HCT116 (cell line): Measurements from ENCODE around the gene PURB. TPM values are rescaled to one million over a fixed set of nuclear protein-coding genes. Genes with fewer than 3 reads are reported as not detected.

Experiments used
- ATAC-seq: fragments of 200-7000 bp; cut with Tn5 transposase; 2 replicates; pipeline ENCODE4 v1.9.1; 2020; ENCODE audit warnings: mild to moderate bottlenecking, moderate library complexity
- BruUV-seq: library from RNA; stranded (reverse); fragments of 400-500 nt; replicated peaks from 2 replicates; lab custom pipeline; 2021; lab: Mats Ljungman, UMichigan
- CTCF ChIA-PET: fragments of 300-600 bp; sonication (Branson Sonifier 250); formaldehyde crosslinking; loops from one replicate; lab custom pipeline; 2021; ENCODE audit warnings: antibody characterized with exemption; lab: Charles Lee
- POLR2A ChIA-PET: fragments of 300-600, 350-600 bp; sonication (Branson Sonifier 250); formaldehyde crosslinking; loops from one replicate; lab custom pipeline; 2021; ENCODE audit warnings: antibody characterized with exemption; lab: Charles Lee
- RAD21 ChIA-PET, 2 experiments: fragments of 300-600 bp; sonication (Branson Sonifier 250); formaldehyde crosslinking; loops; one replicate each; lab custom pipeline; 2023; ENCODE audit warnings: low total read pairs in 2 of 2; ENCODE audit not compliant: uncharacterized antibody in 2 of 2, unreplicated experiment in 2 of 2, low non-redundant PET in 1 of 2; lab: Charles Lee
- DNase-seq: peaks from one replicate; pipeline ENCODE4 v3.0.0-alpha.2; 2010; ENCODE audit warnings: low read depth, low spot score
- H2AFZ ChIP-seq: fragments of 200-600 bp; shearing (Covaris generic), sonication (generic); 2 replicates; pipeline ENCODE4 v1.6.1; 2017; ENCODE audit warnings: low read depth, mixed run types, mixed read lengths, antibody characterized with exemption, low read length; ENCODE audit not compliant: poor library complexity, severe bottlenecking
- H3K27ac ChIP-seq: 2 replicates; pipeline ENCODE4 v1.5.1; 2012; ENCODE audit warnings: low read depth, low read length
- H3K27me3 ChIP-seq: fragments of 200-600 bp; sonication (generic); 2 replicates; pipeline ENCODE4 v1.6.1; 2016; ENCODE audit warnings: mixed run types, low read length, mixed read lengths; ENCODE audit not compliant: insufficient read depth
- H3K36me3 ChIP-seq, 2 experiments: fragments of 200-500 bp in 1 of 2; fragments of 200-600 bp in 1 of 2; sonication (Bioruptor generic) in 1 of 2; sonication (generic) in 1 of 2; 2 replicates each; pipeline versions ENCODE4 v1.5.1 to v1.6.1; 2014 to 2016; ENCODE audit warnings: low read length in 2 of 2, inconsistent platforms in 1 of 2, mixed read lengths in 1 of 2, mixed run types in 1 of 2; ENCODE audit not compliant: insufficient read depth in 2 of 2, control insufficient read depth in 1 of 2
- H3K4me1 ChIP-seq, 2 experiments: fragments of 200-600 bp in 1 of 2; sonication (generic) in 1 of 2; 2 replicates each; pipeline versions ENCODE4 v1.5.1 to v1.6.1; 2012 to 2017; ENCODE audit warnings: low read length in 2 of 2, inconsistent platforms in 1 of 2, mild to moderate bottlenecking in 1 of 2, mixed read lengths in 1 of 2, mixed run types in 1 of 2, moderate library complexity in 1 of 2; ENCODE audit not compliant: insufficient read depth in 2 of 2, control insufficient read depth in 1 of 2
- H3K4me2 ChIP-seq: fragments of 200-600 bp; sonication (generic); 2 replicates; pipeline ENCODE4 v1.6.1; 2017; ENCODE audit warnings: mixed run types, low read length, mixed read lengths
- H3K4me3 ChIP-seq, 2 experiments: fragments of 200-600 bp in 1 of 2; sonication (generic) in 1 of 2; replicated peaks in 1 of 2; 2 replicates each; pipeline ENCODE4 v1.5.1; 2011 to 2016; ENCODE audit warnings: low read length in 2 of 2, control low read depth in 1 of 2, low read depth in 1 of 2, mild to moderate bottlenecking in 1 of 2, mixed read lengths in 1 of 2, mixed run types in 1 of 2
- H3K79me2 ChIP-seq: fragments of 200-600 bp; sonication (generic); 2 replicates; pipeline ENCODE4 v1.6.1; 2017; ENCODE audit warnings: mild to moderate bottlenecking, mixed run types, low read length, moderate library complexity, mixed read lengths; ENCODE audit not compliant: insufficient read depth
- H3K9ac ChIP-seq: fragments of 200-600 bp; sonication (generic); 2 replicates; pipeline ENCODE4 v1.6.1; 2016; ENCODE audit warnings: low read length, mixed read lengths
- H3K9me2 ChIP-seq: fragments of 200-600 bp; sonication (generic), shearing (Covaris generic); 2 replicates; pipeline ENCODE4 v1.6.1; 2017; ENCODE audit warnings: mixed run types, mild to moderate bottlenecking, moderate library complexity; ENCODE audit not compliant: insufficient read depth
- H3K9me3 ChIP-seq, 2 experiments: fragments of 200-500 bp in 1 of 2; fragments of 200-600 bp in 1 of 2; sonication (Bioruptor generic) in 1 of 2; sonication (generic) in 1 of 2; 2 replicates each; pipeline ENCODE4 v1.6.1; 2014 to 2017; ENCODE audit warnings: low read length in 2 of 2, mixed read lengths in 2 of 2, inconsistent platforms in 1 of 2, low read depth in 1 of 2, mild to moderate bottlenecking in 1 of 2, mixed run types in 1 of 2, moderate library complexity in 1 of 2; ENCODE audit not compliant: control insufficient read depth in 1 of 2, insufficient read depth in 1 of 2
- H4K20me1 ChIP-seq: fragments of 200-600 bp; sonication (generic), shearing (Covaris generic); 2 replicates; pipeline ENCODE4 v1.6.1; 2017; ENCODE audit warnings: mixed run types, mild to moderate bottlenecking, moderate library complexity; ENCODE audit not compliant: insufficient read depth
- CBX3 ChIP-seq: IDR thresholded peaks from 2 replicates; pipeline ENCODE4 v1.6.1; 2012; ENCODE audit warnings: low read depth
- EZH2phosphoT487 ChIP-seq: fragments of 200-600 bp; IDR thresholded peaks from 2 replicates; pipeline ENCODE4 v1.6.1; 2018; ENCODE audit warnings: antibody characterized with exemption, borderline replicate concordance
- POLR2A ChIP-seq: IDR thresholded peaks from 2 replicates; pipeline ENCODE4 v1.7.0; 2011; ENCODE audit warnings: borderline replicate concordance; ENCODE audit not compliant: insufficient read depth, insufficient read length; ENCODE audit errors: extremely low read depth
- POLR2AphosphoS5 ChIP-seq: IDR thresholded peaks from 2 replicates; pipeline ENCODE4 v1.6.1; 2011; ENCODE audit warnings: mild to moderate bottlenecking, low read depth, low read length, moderate library complexity
- REST ChIP-seq: IDR thresholded peaks from 2 replicates; pipeline ENCODE4 v1.6.1; 2012; ENCODE audit warnings: low read depth
- SIN3A ChIP-seq: IDR thresholded peaks from 2 replicates; pipeline ENCODE4 v1.6.1; 2012; ENCODE audit warnings: low read depth
- SP1 ChIP-seq: IDR thresholded peaks from 2 replicates; pipeline ENCODE4 v1.6.1; 2012; ENCODE audit warnings: low read depth
- TCF7L2 ChIP-seq: IDR thresholded peaks from 2 replicates; pipeline ENCODE4 v1.7.0; 2011; ENCODE audit warnings: borderline replicate concordance, inconsistent platforms; ENCODE audit not compliant: insufficient read depth, insufficient read length; ENCODE audit errors: extremely low read depth
- ZFX ChIP-seq: fragments of 450-650 bp; IDR thresholded peaks from 2 replicates; pipeline ENCODE4 v1.6.1; 2017
- intact Hi-C: fragments of 100-400 bp; cut with micrococcal nuclease; formaldehyde crosslinking; loops from 2 replicates; pipeline ENCODE4 v1.10.0; 2022
- total RNA-seq: library from RNA; stranded (reverse); gene quantifications from one replicate; pipeline ENCODE4 v1.2.1, GENCODE V29; 2021; ENCODE audit not compliant: unreplicated experiment

Gene PURB
- total RNA-seq, 1 experiment from 2014 or later: 13.2 TPM

GRCh38 chr7:44849259-44849884, 36.0 kb downstream of the PURB start:
- no peaks in the 10 kb centered on the region for H3K27me3 ChIP-seq
- H3K36me3 ChIP-seq: no peaks in the 10 kb centered on the region
- intact Hi-C loops: loop anchor here (5.0 kb wide), 1 partner anchor 52 kb away; the partner anchor contains the start of gene PPIA
- H3K4me3 ChIP-seq: peak overlapping the region; percentile 66 to 76
- ATAC-seq: no peak
- peaks cover 32% of the 10 kb centered on the region for H3K79me2 ChIP-seq
- peak overlapping the region; percentile 84 for H3K4me2 ChIP-seq
- peak overlapping the region; percentile 89; the same call in 1 of the 2 replicates for H3K27ac ChIP-seq
- H3K9ac ChIP-seq: peak overlapping the region; percentile 91
- peaks cover 5 to 38% of the 10 kb centered on the region in 2 experiments; a peak in 3 of 4 replicates for H3K4me1 ChIP-seq
- POLR2A ChIA-PET: interaction anchor here (1.5 kb wide), 1 partner anchor 18 kb away, joined by 4 read pairs; no protein-coding TSS in a partner anchor
- no peaks in the 10 kb centered on the region for H3K9me2 ChIP-seq
- RAD21 ChIA-PET: no interaction called here
- CTCF ChIA-PET: interaction anchor here (1.5 to 2.0 kb wide), 2 partner anchors 8 to 275 kb away, joined by 3 to 8 read pairs; partner anchors contain the start of gene DDX56
- DNase-seq: no peak
- peaks cover 7% of the 10 kb centered on the region; the same call in 1 of the 2 replicates for H4K20me1 ChIP-seq
- H2AFZ ChIP-seq: no peak overlapping the region
- no peaks in the 10 kb centered on the region for H3K9me3 ChIP-seq
- BruUV-seq: no TSS peak
- TF ChIP-seq SP1: no peak
- 0 out of 2 replicates have a peak, but pooled peaks have one; percentile 25 for TF ChIP-seq POLR2AphosphoS5
- TF ChIP-seq EZH2phosphoT487: no peak
- no peak for TF ChIP-seq TCF7L2
- no peak for TF ChIP-seq ZFX
- no peak for TF ChIP-seq CBX3
- no peak for TF ChIP-seq POLR2A
- no peak for TF ChIP-seq REST
- TF ChIP-seq SIN3A: no peak
